WI38 (cell line): Measurements from ENCODE around the gene TGOLN2.

ENCODE experiments used
- H3K4me3 ChIP-seq: 2 replicates; pipeline ENCODE4 v1.5.1; 2011; ENCODE audit warnings: low read depth, mild to moderate bottlenecking, control low read depth, low read length
- CTCF ChIP-seq: IDR thresholded peaks from 2 replicates; pipeline ENCODE4 v1.5.1; 2012; ENCODE audit warnings: low read depth, mild to moderate bottlenecking, control low read depth, low read length

Gene TGOLN2

GRCh38 chr2:85278361-85278760, 49.4 kb downstream of the TGOLN2 start:
- no peak for TF ChIP-seq CTCF
- peak overlapping the region; percentile 35 for H3K4me3 ChIP-seq

- peak overlapping the region; percentile 35 for H3K4me3 ChIP-seq
- no peak for TF ChIP-seq CTCF
Observed at GRCh38 chr2:85277416-85278158, 50.2 kb downstream of the TGOLN2 start.

- H3K4me3 ChIP-seq: no peak overlapping the region
- TF ChIP-seq CTCF: no peak
Observed at GRCh38 chr2:85276571-85277118, 51.1 kb downstream of the TGOLN2 start.

- 0 out of 2 replicates have a peak overlapping the region, but pooled peaks have one; percentile 14 for H3K4me3 ChIP-seq
- TF ChIP-seq CTCF: no peak
Observed at GRCh38 chr2:85275984-85276540, 51.7 kb downstream of the TGOLN2 start.

- no peak for TF ChIP-seq CTCF
- no peak overlapping the region for H3K4me3 ChIP-seq
Observed at GRCh38 chr2:85273738-85274731, 53.8 kb downstream of the TGOLN2 start.

GRCh38 chr2:85272357-85272756, 55.4 kb downstream of the TGOLN2 start:
- no peak overlapping the region for H3K4me3 ChIP-seq
- no peak for TF ChIP-seq CTCF
